ENCODE data around the gene ARHGEF28.

DNA sequence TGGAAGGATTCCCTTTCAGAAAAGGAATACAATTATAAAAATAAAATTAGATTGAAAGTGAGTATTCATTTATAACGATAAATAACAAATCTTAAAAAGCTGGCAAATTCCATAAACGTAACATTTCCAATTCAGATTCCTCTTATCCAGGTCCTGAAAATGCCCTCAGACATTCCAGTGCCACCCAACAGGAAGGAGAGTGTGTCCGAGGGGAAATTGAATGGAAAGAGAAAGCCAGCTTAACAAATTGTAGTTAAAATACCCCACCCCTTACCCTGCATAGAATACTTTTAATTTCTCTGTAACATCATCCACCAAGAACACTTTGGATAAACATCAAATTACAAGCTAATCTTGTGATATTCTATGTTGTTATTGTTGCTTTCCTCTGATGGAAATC, 72.0 kb downstream of the ARHGEF28 start:
- TF ChIP-seq, protein P1, sequence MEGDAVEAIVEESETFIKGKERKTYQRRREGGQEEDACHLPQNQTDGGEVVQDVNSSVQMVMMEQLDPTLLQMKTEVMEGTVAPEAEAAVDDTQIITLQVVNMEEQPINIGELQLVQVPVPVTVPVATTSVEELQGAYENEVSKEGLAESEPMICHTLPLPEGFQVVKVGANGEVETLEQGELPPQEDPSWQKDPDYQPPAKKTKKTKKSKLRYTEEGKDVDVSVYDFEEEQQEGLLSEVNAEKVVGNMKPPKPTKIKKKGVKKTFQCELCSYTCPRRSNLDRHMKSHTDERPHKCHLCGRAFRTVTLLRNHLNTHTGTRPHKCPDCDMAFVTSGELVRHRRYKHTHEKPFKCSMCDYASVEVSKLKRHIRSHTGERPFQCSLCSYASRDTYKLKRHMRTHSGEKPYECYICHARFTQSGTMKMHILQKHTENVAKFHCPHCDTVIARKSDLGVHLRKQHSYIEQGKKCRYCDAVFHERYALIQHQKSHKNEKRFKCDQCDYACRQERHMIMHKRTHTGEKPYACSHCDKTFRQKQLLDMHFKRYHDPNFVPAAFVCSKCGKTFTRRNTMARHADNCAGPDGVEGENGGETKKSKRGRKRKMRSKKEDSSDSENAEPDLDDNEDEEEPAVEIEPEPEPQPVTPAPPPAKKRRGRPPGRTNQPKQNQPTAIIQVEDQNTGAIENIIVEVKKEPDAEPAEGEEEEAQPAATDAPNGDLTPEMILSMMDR (IDR thresholded peaks at IDR 0.05) = no peak
- TF ChIP-seq EZH2 (IDR thresholded peaks at IDR 0.05; ENCODE audit: borderline replicate concordance, insufficient read depth, low read depth, low read length, poor library complexity, severe bottlenecking) = no peak

Measured in B cell (primary cell).